ENCODE data around the gene FBXW7. TPM values are rescaled to one million over a fixed set of nuclear protein-coding genes. Genes with fewer than 3 reads are reported as not detected.
A peak's percentile ranks its signal among the peaks of the same experiment; 100 is the strongest.

The FBXW7 gene
- total and polyA plus RNA-seq, 4 experiments from 2014 or later = 36.2 to 148 (median 92.9) TPM

- Mint-ChIP-seq H3K27me3 (no peaks in the 10 kb centered on the region), H3K36me3 (peaks cover 42 to 52% of the 10 kb centered on the region in 2 donors), H3K9me3 (no peaks in the 10 kb centered on the region), H3K4me1 (peaks cover 0 to 5% (median 2%) of the 10 kb centered on the region in 4 donors), H3K4me3 (no peak overlapping the region), H3K27ac (peak overlapping the region in 1 of 7 donors; percentile 53)
- DNase-seq = no peak
- Histone ChIP-seq H3K27ac (ENCODE audit: low read depth, low read length) (no peak overlapping the region), H3K4me1 (ENCODE audit: insufficient read depth, low read length) (peaks cover under 1% of the 10 kb centered on the region), H3K27me3 (ENCODE audit: insufficient read depth, low read length) (no peaks in the 10 kb centered on the region), H3K9me3 (ENCODE audit: control insufficient read depth in 1 of 2, low read length in 2 of 2) (no peaks in the 10 kb centered on the region), H3K36me3 (ENCODE audit: insufficient read depth, low read length) (peaks cover 24% of the 10 kb centered on the region), H3K4me3 (ENCODE audit: low read length in 2 of 2) (no peak overlapping the region)
- ChIA-PET POLR2A (ENCODE audit: partially characterized antibody) (interaction anchor here (0.8 to 1.3 kb wide), 2 partner anchors 11 to 17 kb away, joined by 3 read pairs; no protein-coding TSS in a partner anchor), CTCF (ENCODE audit: partially characterized antibody) (no interaction called here)
- intact Hi-C loops (cut with micrococcal nuclease) = no loop called here
These were observed 214.0 kb downstream of the FBXW7 start for GRCh38 chr4:152321923-152322322.

DNA sequence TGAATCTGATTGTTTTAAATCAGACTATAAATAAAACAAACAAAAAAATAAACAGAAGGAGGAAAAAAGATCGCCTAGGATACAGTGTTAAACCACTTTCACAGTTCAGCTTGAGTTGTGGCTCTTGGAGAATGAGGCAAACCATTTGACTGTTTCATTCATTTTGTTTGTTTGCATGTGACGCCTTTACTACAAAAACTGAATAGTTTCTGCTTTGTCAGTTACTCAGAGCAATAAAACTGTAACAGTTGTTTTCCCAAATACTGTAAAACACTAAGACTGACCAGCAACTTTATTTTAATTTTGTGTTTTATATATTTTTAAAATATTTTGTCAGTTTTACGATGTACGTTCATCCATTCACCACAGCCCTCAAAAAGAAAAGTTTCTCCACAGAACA is 214.5 kb downstream of the FBXW7 start:
- Mint-ChIP-seq H3K27me3 (no peaks in the 10 kb centered on the region), H3K9me3 (no peaks in the 10 kb centered on the region), H3K4me3 (no peak overlapping the region), H3K4me1 (peaks cover 0 to 5% (median 2%) of the 10 kb centered on the region in 4 donors), H3K36me3 (peaks cover 42 to 52% of the 10 kb centered on the region in 2 donors), H3K27ac (no peak overlapping the region)
- no peak overlapping the region for H3K4me3 ChIP-seq (ENCODE audit: low read length in 2 of 2)
- no peaks in the 10 kb centered on the region for H3K4me1 ChIP-seq (ENCODE audit: insufficient read depth, low read length)
- POLR2A ChIA-PET (ENCODE audit: partially characterized antibody) = interaction anchor here (0.8 to 1.3 kb wide), 2 partner anchors 10 to 16 kb away, joined by 3 read pairs; no protein-coding TSS in a partner anchor
- no peak overlapping the region for H3K27ac ChIP-seq (ENCODE audit: low read depth, low read length)
- DNase-seq = no peak
- H3K27me3 ChIP-seq (ENCODE audit: insufficient read depth, low read length) = no peaks in the 10 kb centered on the region
- H3K9me3 ChIP-seq (ENCODE audit: control insufficient read depth in 1 of 2, low read length in 2 of 2) = no peaks in the 10 kb centered on the region
- intact Hi-C loops (cut with micrococcal nuclease) = no loop called here
- CTCF ChIA-PET (ENCODE audit: partially characterized antibody) = no interaction called here
- H3K36me3 ChIP-seq (ENCODE audit: insufficient read depth, low read length) = peaks cover 24% of the 10 kb centered on the region

GRCh38 chr4:152316969-152317368 is 218.9 kb downstream of the FBXW7 start:
- ChIA-PET POLR2A (ENCODE audit: partially characterized antibody) (no interaction called here), CTCF (ENCODE audit: partially characterized antibody) (interaction anchor here (0.7 kb wide), 1 partner anchor 670 kb away, joined by 3 read pairs; no protein-coding TSS in a partner anchor)
- Histone ChIP-seq H3K4me1 (ENCODE audit: insufficient read depth, low read length) (no peaks in the 10 kb centered on the region), H3K27me3 (ENCODE audit: insufficient read depth, low read length) (no peaks in the 10 kb centered on the region), H3K36me3 (ENCODE audit: insufficient read depth, low read length) (peaks cover 4% of the 10 kb centered on the region), H3K9me3 (ENCODE audit: control insufficient read depth in 1 of 2, low read length in 2 of 2) (no peaks in the 10 kb centered on the region), H3K27ac (ENCODE audit: low read depth, low read length) (no peak overlapping the region), H3K4me3 (ENCODE audit: low read length in 2 of 2) (no peak overlapping the region)
- Mint-ChIP-seq H3K27ac (no peak overlapping the region), H3K4me1 (peaks cover 0 to 1% (median 0%) of the 10 kb centered on the region in 4 donors), H3K36me3 (peaks cover 7 to 19% of the 10 kb centered on the region in 2 donors), H3K4me3 (no peak overlapping the region), H3K27me3 (no peaks in the 10 kb centered on the region), H3K9me3 (no peaks in the 10 kb centered on the region)
- no peak for DNase-seq
- intact Hi-C loops (cut with micrococcal nuclease) = no loop called here

DNA sequence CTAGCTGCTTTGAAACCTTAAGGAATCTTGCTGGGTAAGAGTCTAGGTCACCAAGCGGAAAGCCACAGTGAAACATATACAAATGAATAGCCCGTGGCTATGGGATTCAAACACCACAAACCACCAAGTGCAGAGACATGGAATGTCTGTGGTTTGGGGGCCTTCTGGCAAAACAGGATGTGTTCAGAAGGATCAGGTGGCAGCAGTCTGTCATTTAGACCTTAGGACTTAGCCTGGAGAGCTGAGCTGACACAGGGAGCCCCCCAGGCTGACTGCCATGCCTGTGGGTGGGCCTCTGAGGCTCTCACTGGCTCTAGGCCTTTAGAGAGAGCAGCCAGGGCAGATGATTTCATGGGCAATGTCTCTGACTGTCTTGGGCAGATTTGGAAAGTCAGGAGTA is 225.6 kb downstream of the FBXW7 start:
- Histone ChIP-seq H3K36me3 (ENCODE audit: insufficient read depth, low read length) (no peaks in the 10 kb centered on the region), H3K4me1 (ENCODE audit: insufficient read depth, low read length) (no peaks in the 10 kb centered on the region), H3K9me3 (ENCODE audit: control insufficient read depth in 1 of 2, low read length in 2 of 2) (no peaks in the 10 kb centered on the region), H3K4me3 (ENCODE audit: low read length in 2 of 2) (no peak overlapping the region), H3K27me3 (ENCODE audit: insufficient read depth, low read length) (no peaks in the 10 kb centered on the region), H3K27ac (ENCODE audit: low read depth, low read length) (no peak overlapping the region)
- intact Hi-C loops (cut with micrococcal nuclease) = no loop called here
- DNase-seq = no peak
- ChIA-PET POLR2A (ENCODE audit: partially characterized antibody) (no interaction called here), CTCF (ENCODE audit: partially characterized antibody) (no interaction called here)
- Mint-ChIP-seq H3K4me3 (no peak overlapping the region), H3K9me3 (no peaks in the 10 kb centered on the region), H3K36me3 (peaks cover 0 to 6% of the 10 kb centered on the region in 2 donors), H3K27ac (no peak overlapping the region), H3K4me1 (no peaks in the 10 kb centered on the region), H3K27me3 (no peaks in the 10 kb centered on the region)

DNA sequence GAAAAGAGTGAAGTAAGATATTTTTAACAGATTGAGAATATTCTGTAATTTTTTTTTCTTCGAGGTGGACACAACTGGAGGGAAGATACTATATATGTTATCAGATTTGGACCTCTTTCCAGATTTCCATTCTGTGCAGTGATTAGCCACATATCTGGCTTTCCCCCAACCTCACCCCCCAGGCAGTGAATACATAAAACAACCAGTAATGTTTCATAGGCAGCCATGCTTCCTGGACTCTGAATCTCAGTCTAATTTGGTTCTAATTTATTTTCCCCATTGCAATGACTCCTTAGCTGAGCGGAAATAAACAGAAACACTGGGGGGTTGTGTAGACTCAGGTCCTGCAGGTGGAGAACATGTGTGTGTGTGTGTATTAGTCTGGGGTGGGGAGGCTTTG is 226.5 kb downstream of the FBXW7 start:
- intact Hi-C loops (cut with micrococcal nuclease) = no loop called here
- H3K4me3 Mint-ChIP-seq = no peak overlapping the region
- ChIA-PET POLR2A (ENCODE audit: partially characterized antibody) (no interaction called here), CTCF (ENCODE audit: partially characterized antibody) (no interaction called here)
- no peak overlapping the region for H3K4me3 ChIP-seq (ENCODE audit: low read length in 2 of 2)
- H3K4me1 ChIP-seq (ENCODE audit: insufficient read depth, low read length) = no peaks in the 10 kb centered on the region
- no peaks in the 10 kb centered on the region for H3K27me3 ChIP-seq (ENCODE audit: insufficient read depth, low read length)
- H3K9me3 Mint-ChIP-seq = no peaks in the 10 kb centered on the region
- no peaks in the 10 kb centered on the region for H3K9me3 ChIP-seq (ENCODE audit: control insufficient read depth in 1 of 2, low read length in 2 of 2)
- no peaks in the 10 kb centered on the region for H3K4me1 Mint-ChIP-seq
- peaks cover 0 to 6% of the 10 kb centered on the region in 2 donors for H3K36me3 Mint-ChIP-seq
- H3K27ac ChIP-seq (ENCODE audit: low read depth, low read length) = no peak overlapping the region
- no peak for DNase-seq
- H3K27ac Mint-ChIP-seq = no peak overlapping the region
- H3K27me3 Mint-ChIP-seq = no peaks in the 10 kb centered on the region
- H3K36me3 ChIP-seq (ENCODE audit: insufficient read depth, low read length) = no peaks in the 10 kb centered on the region

GRCh38 chr4:152308951-152309350 is 226.9 kb downstream of the FBXW7 start:
- intact Hi-C loops (cut with micrococcal nuclease) = no loop called here
- H3K4me3 Mint-ChIP-seq = no peak overlapping the region
- DNase-seq = no peak
- no peaks in the 10 kb centered on the region for H3K4me1 Mint-ChIP-seq
- POLR2A ChIA-PET (ENCODE audit: partially characterized antibody) = no interaction called here
- no peaks in the 10 kb centered on the region for H3K9me3 ChIP-seq (ENCODE audit: control insufficient read depth in 1 of 2, low read length in 2 of 2)
- no peaks in the 10 kb centered on the region for H3K4me1 ChIP-seq (ENCODE audit: insufficient read depth, low read length)
- H3K27ac Mint-ChIP-seq = no peak overlapping the region
- H3K9me3 Mint-ChIP-seq = no peaks in the 10 kb centered on the region
- H3K27me3 ChIP-seq (ENCODE audit: insufficient read depth, low read length) = no peaks in the 10 kb centered on the region
- no peak overlapping the region for H3K27ac ChIP-seq (ENCODE audit: low read depth, low read length)
- H3K36me3 ChIP-seq (ENCODE audit: insufficient read depth, low read length) = no peaks in the 10 kb centered on the region
- H3K27me3 Mint-ChIP-seq = no peaks in the 10 kb centered on the region
- H3K36me3 Mint-ChIP-seq = peaks cover 0 to 6% of the 10 kb centered on the region in 2 donors
- H3K4me3 ChIP-seq (ENCODE audit: low read length in 2 of 2) = no peak overlapping the region
- CTCF ChIA-PET (ENCODE audit: partially characterized antibody) = interaction anchor here (0.6 kb wide), 1 partner anchor 21 kb away, joined by 3 read pairs; no protein-coding TSS in a partner anchor

GRCh38 chr4:152307669-152308068 is 228.2 kb downstream of the FBXW7 start:
- Mint-ChIP-seq H3K27me3 (no peaks in the 10 kb centered on the region), H3K9me3 (no peaks in the 10 kb centered on the region), H3K36me3 (no peaks in the 10 kb centered on the region), H3K27ac (no peak overlapping the region), H3K4me3 (no peak overlapping the region), H3K4me1 (no peaks in the 10 kb centered on the region)
- no peak for DNase-seq
- ChIA-PET CTCF (ENCODE audit: partially characterized antibody) (no interaction called here), POLR2A (ENCODE audit: partially characterized antibody) (interaction anchor here (1.2 kb wide), 1 partner anchor 30 kb away, joined by 3 read pairs; no protein-coding TSS in a partner anchor)
- Histone ChIP-seq H3K4me3 (ENCODE audit: low read length in 2 of 2) (no peak overlapping the region), H3K27me3 (ENCODE audit: insufficient read depth, low read length) (no peaks in the 10 kb centered on the region), H3K4me1 (ENCODE audit: insufficient read depth, low read length) (no peaks in the 10 kb centered on the region), H3K36me3 (ENCODE audit: insufficient read depth, low read length) (no peaks in the 10 kb centered on the region), H3K9me3 (ENCODE audit: control insufficient read depth in 1 of 2, low read length in 2 of 2) (no peaks in the 10 kb centered on the region), H3K27ac (ENCODE audit: low read depth, low read length) (no peak overlapping the region)
- intact Hi-C loops (cut with micrococcal nuclease) = no loop called here

DNA sequence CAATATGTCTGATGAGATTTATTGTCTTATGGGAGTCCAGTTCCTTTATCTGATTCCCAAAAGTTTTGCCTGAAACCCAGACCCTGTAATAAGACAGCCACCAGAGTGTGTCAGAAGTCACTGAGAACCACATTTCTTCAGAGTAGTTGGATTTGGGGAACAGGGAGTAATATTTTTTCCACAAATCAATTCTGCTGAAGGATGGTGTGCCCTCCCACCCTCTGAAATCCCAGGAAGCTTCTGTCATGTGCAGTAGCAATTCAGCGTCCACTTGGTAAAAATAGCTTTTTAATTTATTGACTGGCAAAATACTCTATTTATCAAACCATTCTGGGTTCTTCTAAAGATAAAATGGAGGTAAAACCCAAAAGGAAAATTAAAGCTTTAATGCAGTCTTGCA is 229.4 kb downstream of the FBXW7 start:
- no peak overlapping the region for H3K4me3 Mint-ChIP-seq
- Histone ChIP-seq H3K36me3 (ENCODE audit: insufficient read depth, low read length) (no peaks in the 10 kb centered on the region), H3K4me1 (ENCODE audit: insufficient read depth, low read length) (no peaks in the 10 kb centered on the region), H3K27ac (ENCODE audit: low read depth, low read length) (no peak overlapping the region), H3K9me3 (ENCODE audit: control insufficient read depth in 1 of 2, low read length in 2 of 2) (no peaks in the 10 kb centered on the region), H3K4me3 (ENCODE audit: low read length in 2 of 2) (no peak overlapping the region), H3K27me3 (ENCODE audit: insufficient read depth, low read length) (no peaks in the 10 kb centered on the region)
- no peaks in the 10 kb centered on the region for H3K9me3 Mint-ChIP-seq
- CTCF ChIA-PET (ENCODE audit: partially characterized antibody) = no interaction called here
- POLR2A ChIA-PET (ENCODE audit: partially characterized antibody) = no interaction called here
- no peak overlapping the region for H3K27ac Mint-ChIP-seq
- intact Hi-C loops (cut with micrococcal nuclease) = no loop called here
- no peak for DNase-seq
- no peaks in the 10 kb centered on the region for H3K27me3 Mint-ChIP-seq
- H3K36me3 Mint-ChIP-seq = no peaks in the 10 kb centered on the region
- H3K4me1 Mint-ChIP-seq = no peaks in the 10 kb centered on the region

Measured in CD4-positive, alpha-beta memory T cell (primary cell).